Measurements from ENCODE around the gene VTI1A.
"Not testable (repeated sequence)": the region's sequence is repeated elsewhere in the genome, so short reads cannot be mapped to it uniquely, and the experiment has no call there.

The VTI1A gene

GRCh38 chr10:112446855-112447619 lies at the start of gene VTI1A, which contains the start of gene ZDHHC6:
TSS of gene VTI1A (plus strand) at chr10:112447215. CDS start at chr10:112447374, 159 bp downstream.
TSS of gene ZDHHC6 (minus strand) at chr10:112446914. CDS start at chr10:112445436, 1,478 bp downstream.
- DNase-seq (ENCODE audit: low read depth in 1 of 2, low spot score in 1 of 2) = peak; percentile 66 to 74

- no peak for DNase-seq (ENCODE audit: low read depth in 1 of 2, low spot score in 1 of 2)
These were observed 49.4 kb upstream of the VTI1A start for GRCh38 chr10:112397592-112397991.

GRCh38 chr10:112402917-112403316 lies 44.1 kb upstream of the VTI1A start:
- no peak for DNase-seq (ENCODE audit: low read depth in 1 of 2, low spot score in 1 of 2)

- DNase-seq (ENCODE audit: low read depth in 1 of 2, low spot score in 1 of 2) = no peak
These were observed 42.4 kb upstream of the VTI1A start for GRCh38 chr10:112404617-112405016.

- DNase-seq (ENCODE audit: low read depth in 1 of 2, low spot score in 1 of 2) = not testable (repeated sequence)
These were observed 40.2 kb upstream of the VTI1A start for GRCh38 chr10:112406806-112407205.

GRCh38 chr10:112407696-112408095 lies 39.3 kb upstream of the VTI1A start:
- DNase-seq (ENCODE audit: low read depth in 1 of 2, low spot score in 1 of 2) = no peak

- no peak for DNase-seq (ENCODE audit: low read depth in 1 of 2, low spot score in 1 of 2)
These were observed 37.7 kb upstream of the VTI1A start for GRCh38 chr10:112409299-112409698.

GRCh38 chr10:112409755-112410154 lies 37.3 kb upstream of the VTI1A start:
- DNase-seq (ENCODE audit: low read depth in 1 of 2, low spot score in 1 of 2) = no peak

- no peak for DNase-seq (ENCODE audit: low read depth in 1 of 2, low spot score in 1 of 2)
These were observed 34.3 kb upstream of the VTI1A start for GRCh38 chr10:112412696-112413095.

GRCh38 chr10:112421731-112422130 lies 25.3 kb upstream of the VTI1A start:
- DNase-seq (ENCODE audit: low read depth in 1 of 2, low spot score in 1 of 2) = no peak

GRCh38 chr10:112424651-112425050 lies 22.4 kb upstream of the VTI1A start:
- DNase-seq (ENCODE audit: low read depth in 1 of 2, low spot score in 1 of 2) = no peak

GRCh38 chr10:112426111-112426510 lies 20.9 kb upstream of the VTI1A start:
- no peak for DNase-seq (ENCODE audit: low read depth in 1 of 2, low spot score in 1 of 2)

- no peak for DNase-seq (ENCODE audit: low read depth in 1 of 2, low spot score in 1 of 2)
These were observed 17.9 kb upstream of the VTI1A start for GRCh38 chr10:112429147-112429546.

- no peak for DNase-seq (ENCODE audit: low read depth in 1 of 2, low spot score in 1 of 2)
These were observed 17.3 kb upstream of the VTI1A start for GRCh38 chr10:112429654-112430230.

- DNase-seq (ENCODE audit: low read depth in 1 of 2, low spot score in 1 of 2) = no peak
These were observed 13.9 kb upstream of the VTI1A start for GRCh38 chr10:112433136-112433535.

- DNase-seq (ENCODE audit: low read depth in 1 of 2, low spot score in 1 of 2) = no peak
These were observed 11.9 kb upstream of the VTI1A start for GRCh38 chr10:112434988-112435619.

- DNase-seq (ENCODE audit: low read depth in 1 of 2, low spot score in 1 of 2) = no peak
These were observed 8.7 kb upstream of the VTI1A start for GRCh38 chr10:112438356-112438755.

- DNase-seq (ENCODE audit: low read depth in 1 of 2, low spot score in 1 of 2) = no peak
These were observed 5.5 kb upstream of the VTI1A start for GRCh38 chr10:112441520-112441919.

- no peak for DNase-seq (ENCODE audit: low read depth in 1 of 2, low spot score in 1 of 2)
These were observed 5.0 kb upstream of the VTI1A start for GRCh38 chr10:112442063-112442462.

- no peak for DNase-seq (ENCODE audit: low read depth in 1 of 2, low spot score in 1 of 2)
These were observed 760 bp upstream of the VTI1A start for GRCh38 chr10:112446055-112446854.

- no peak for DNase-seq (ENCODE audit: low read depth in 1 of 2, low spot score in 1 of 2)
These were observed 559 bp downstream of the VTI1A start for GRCh38 chr10:112447620-112447928.

- no peak for DNase-seq (ENCODE audit: low read depth in 1 of 2, low spot score in 1 of 2)
These were observed 1.9 kb downstream of the VTI1A start for GRCh38 chr10:112448888-112449287.
